Mucosa of gallbladder (tissue), 1 donor: ENCODE data around the gene DCTN3. TPM values are rescaled to one million over a fixed set of nuclear protein-coding genes. Genes with fewer than 3 reads are reported as not detected.

Experiments
- DNase-seq: peaks from one replicate; pipeline ENCODE4 v3.0.0-alpha.2; 2020; ENCODE audit warnings: low spot score
- total RNA-seq: library from RNA; stranded (reverse); gene quantifications from one replicate; pipeline ENCODE4 v1.2.1, GENCODE V29; 2021
- donor health status: DM: no; HTN: no; CAD: no.

The DCTN3 gene
- total RNA-seq, 1 donor from 2014 or later = 81.9 TPM

DNA sequence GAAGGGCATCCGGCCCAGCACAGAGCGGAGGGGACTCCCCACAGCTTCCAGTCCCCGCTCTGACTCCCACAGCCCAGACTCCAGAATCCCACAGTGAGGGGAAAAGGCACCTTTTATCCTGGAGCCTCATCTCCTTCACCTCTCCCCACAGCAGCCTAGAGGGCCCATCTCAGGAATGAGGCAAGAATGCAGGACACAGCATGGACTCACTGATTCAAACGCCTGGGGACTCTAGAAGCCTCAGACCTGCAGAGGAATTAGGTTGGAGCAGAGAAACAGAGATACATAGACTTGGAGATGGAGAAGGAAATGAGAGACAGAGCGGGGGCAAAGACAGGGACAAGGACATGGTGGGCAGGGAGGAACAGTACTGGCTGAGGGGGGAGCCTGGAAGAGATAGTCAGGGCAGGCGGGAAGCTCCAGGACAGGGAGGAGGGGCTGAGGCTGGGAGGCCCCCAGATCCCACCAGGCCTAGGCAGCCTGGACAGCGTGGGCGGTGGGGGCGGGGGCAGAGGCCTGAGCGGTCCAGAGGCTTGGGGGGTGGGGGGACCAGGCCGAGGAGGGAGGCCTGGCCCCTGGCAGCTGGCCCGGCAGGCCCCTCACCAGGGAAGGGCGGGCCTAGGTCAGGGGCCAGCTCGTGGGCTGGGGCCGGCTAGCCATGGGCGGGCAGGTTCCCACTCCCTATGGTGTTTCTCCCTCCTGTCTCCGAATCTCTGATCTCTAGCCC is 46.5 kb downstream of the DCTN3 start:
- DNase-seq = no peak

DNA sequence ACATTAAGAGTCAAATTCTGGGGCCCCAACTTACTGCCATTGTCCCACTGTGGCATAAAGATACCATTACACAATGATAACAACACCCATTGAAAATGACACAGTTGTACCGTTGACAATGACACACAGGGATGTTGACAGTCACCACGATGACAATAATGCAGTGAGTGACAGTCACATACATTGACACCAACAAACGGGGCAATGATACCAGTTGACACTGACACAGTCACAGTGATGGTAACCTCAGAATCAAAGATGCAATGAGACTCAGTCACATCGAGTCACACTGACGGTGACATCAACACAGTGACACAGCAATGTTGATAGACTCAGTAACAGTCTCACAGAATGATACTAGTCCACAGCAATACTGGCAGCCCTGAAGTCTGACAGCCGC is 47.7 kb downstream of the DCTN3 start:
- no peak for DNase-seq

DNA sequence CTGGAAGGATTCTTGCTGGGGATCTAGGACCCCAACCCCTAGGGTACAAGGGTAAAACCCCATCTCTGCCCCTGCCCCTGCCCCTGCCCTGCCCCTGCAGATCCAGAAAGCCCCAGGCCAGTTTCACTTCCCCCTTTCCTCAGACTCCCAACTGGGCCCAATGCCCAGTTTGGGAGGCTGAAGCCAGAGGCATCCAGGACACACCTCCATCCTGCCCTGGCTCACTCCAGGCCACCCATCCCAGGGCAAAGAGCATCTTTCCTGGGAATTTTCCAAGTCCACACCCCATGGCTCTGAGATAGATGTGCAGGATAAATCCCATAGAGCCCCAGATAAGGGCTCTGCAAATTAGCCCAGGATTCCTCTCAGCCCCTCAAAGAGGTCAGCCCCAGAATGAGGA is 48.2 kb downstream of the DCTN3 start:
- DNase-seq = peak; percentile 63

DNA sequence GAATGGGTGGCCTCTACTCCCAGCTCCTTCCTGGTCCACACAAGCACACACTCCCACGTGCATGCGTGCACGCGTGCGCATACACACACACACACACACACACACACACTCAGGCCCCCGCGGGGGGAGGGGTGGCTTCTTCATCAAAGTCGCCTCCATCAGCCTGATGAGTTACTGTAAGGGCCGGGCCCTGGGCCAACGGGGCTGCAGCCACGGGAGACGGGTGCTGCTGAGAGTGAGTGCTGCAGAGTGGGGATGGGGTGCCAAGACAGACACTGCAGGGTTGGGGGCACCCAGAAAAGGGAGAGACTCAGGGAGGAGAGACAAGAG is 48.8 kb downstream of the DCTN3 start:
- no peak for DNase-seq

DNA sequence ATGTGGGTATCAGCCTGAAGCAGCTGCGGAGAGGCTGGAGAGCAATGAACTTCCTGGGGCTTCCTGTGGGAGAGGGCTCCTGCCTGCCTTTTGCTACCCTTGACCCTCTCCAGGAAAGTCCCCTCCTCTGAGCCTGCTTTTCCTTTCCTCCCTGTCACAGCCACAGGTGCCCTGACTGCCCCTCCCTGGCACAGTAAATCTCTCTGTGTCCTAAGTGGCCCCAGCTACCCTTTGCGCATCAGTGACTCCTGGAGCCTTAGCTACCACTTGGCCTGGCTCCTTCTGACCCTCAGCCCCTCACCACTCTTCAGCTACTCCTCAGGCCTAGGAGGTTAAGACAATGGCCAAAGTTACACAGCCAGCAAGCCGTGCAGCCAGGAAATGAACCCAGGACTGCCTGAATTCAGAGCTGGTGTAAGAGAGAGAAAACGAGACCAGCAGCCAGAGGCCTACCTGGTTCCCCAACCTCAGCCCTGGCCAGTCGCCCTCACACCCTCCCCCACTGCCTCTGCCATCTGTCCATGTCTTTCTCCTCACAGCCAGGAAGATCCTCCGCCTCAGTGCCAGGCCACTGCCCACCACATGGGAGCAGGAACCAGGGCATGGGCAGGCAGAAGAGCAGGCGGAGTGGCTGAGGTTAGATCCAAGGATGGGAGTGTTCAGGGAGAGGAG is 49.4 kb downstream of the DCTN3 start:
- DNase-seq = no peak

DNA sequence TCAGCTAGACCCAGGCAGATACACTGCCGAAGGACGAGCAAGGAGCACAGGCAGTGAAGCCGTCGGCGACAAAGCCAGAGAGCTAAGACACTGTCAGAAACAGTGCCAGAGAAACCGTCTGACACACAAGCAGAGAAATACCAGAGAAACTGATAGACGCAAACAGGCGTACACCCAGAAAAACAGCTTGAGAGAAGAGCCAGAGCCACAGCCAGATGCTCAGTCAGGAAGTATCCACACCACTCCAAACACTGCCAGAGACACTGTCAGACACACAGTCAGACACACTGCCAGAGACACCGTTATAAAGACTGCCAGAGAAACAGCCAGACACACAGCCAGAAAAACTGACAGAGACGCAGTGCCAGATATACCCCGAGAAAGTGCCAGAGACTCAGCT is 49.9 kb downstream of the DCTN3 start:
- no peak for DNase-seq

DNA sequence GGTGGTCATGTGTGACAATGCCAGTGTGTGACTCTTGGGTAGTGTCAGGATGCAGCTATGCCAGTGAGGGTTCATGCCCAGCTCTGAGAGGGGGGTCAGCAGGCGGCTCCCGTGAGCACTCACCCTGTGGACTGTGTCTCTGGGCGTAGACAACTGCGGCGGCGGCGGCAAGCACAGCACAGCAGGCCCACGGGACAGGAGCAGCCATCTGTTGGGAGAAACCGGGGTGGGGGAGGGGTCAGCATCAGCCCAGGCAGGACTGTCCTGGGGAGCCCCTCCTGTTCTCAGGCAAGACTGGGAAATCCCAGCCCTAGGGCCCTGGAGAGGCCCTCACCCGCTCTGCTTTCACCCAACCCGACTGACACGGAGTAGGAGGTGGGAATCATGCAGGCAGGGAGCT is 51.5 kb downstream of the DCTN3 start:
- no peak for DNase-seq

DNA sequence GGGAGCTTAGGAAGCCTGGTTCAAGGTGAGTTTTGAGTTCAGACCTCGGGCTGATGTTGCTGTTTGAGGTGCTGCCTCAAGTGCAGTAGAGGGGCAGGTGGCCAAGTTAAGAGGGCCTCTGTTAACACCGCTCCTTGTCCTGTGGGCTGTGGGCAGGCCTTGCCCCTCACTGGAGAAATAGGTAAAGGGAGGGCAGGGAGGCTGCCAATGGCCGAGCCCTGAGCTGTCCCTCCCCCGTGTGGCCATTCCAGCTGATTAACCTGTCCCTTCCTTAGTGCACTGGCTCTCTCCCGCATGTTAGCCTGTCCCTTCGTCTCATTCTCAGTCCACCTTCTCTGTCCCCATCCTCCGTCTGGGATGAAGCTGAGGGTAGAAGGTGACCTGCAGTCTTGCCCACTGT is 52.2 kb downstream of the DCTN3 start:
- DNase-seq = no peak

DNA sequence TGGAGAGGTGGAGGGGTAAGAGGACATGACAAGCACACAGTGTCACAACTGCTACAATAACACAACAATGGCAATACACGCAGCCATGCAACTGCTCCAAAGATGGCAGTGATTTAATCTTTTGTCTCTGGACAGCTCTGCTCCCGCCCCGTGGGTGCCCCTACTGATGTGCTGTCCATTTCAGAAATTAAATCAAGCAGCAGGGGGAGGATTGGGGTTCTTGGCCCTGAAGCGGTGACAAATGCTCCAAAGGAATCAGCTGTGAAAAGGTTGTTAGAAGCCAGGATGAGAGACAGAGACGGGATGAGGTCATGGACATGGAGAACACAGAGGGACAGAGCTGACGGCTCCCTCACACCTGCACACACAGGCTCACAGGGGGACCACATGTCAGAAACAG is 53.3 kb downstream of the DCTN3 start:
- no peak for DNase-seq

DNA sequence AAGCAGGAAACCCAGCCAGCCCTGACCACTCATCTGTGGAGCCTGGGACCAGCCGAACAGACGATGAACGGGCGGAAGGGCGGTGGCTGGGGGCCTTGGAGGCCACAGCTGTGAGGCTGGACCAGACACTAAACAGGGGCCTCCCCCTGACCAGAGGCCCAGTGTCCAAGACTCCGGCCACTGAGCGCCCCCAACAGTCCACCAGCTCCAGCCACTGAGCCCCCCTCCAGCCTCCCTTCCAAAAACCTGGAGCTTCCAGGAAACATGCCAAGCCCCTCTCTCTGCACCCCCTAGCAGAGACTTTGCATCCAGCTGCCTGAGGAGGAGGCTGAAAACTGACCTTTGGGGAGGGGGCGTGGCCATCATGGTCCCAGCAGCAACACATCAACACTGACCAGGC is 54.0 kb downstream of the DCTN3 start:
- DNase-seq = no peak

DNA sequence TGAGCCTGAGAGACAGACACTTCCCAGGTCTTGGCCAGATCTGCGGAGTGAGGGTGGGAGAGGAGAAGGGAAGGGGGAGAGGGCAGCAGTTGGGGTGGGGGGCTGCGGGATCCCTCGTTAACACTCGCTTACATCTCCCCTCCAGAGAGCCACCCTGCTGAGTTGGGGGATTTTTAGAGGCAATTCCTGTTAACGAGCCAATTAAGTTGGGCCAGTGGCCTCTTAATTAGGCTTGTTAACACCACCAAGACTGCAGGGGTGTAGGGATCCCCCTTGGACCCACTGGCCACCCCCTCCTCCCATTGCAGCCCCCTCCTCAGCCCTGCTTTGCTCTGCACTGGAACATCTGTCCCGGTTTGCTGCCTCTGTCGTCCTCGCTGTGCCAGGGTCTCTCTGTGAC is 54.4 kb downstream of the DCTN3 start:
- DNase-seq = no peak

DNA sequence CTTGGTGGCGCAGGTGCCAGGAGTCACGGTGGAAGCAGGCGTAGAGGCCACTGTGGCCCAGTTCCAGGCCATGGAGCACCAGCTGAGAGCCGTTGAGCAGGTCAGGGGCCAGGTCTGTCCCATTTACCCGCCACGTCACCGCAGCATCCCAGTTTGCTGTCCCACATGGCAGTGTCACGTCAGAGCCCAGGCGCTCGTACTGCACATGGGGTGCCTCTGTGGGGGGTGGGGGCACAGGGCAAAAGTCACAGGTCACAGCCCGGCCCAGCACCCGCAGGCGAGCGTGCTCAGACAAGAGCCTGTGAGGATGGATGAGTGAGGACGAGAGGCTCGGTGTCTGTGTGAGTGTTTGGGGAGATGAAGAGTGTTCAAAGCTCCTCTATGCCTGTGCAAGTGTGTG is 55.7 kb downstream of the DCTN3 start:
- DNase-seq = no peak

Other genes starting within 250 kb of the DCTN3 start
- gene MYORG, start 243.6 kb downstream of the DCTN3 start, total RNA-seq = 94.5 TPM
- 24.0 TPM for gene FAM219A, start 161.9 kb downstream of the DCTN3 start, total RNA-seq
- 0.52 TPM for gene DNAI1, start 161.7 kb downstream of the DCTN3 start, total RNA-seq
- 1.7 TPM for gene ENHO, start 97.5 kb downstream of the DCTN3 start, total RNA-seq
- 23.0 TPM for gene CNTFR, start 30.8 kb downstream of the DCTN3 start, total RNA-seq
- gene RPP25L, start 8.4 kb downstream of the DCTN3 start, total RNA-seq = 28.7 TPM
- gene ARID3C, start 8.6 kb upstream of the DCTN3 start, total RNA-seq = not detected
- 77.1 TPM for gene SIGMAR1, start 17.3 kb upstream of the DCTN3 start, total RNA-seq
- gene GALT, start 26.2 kb upstream of the DCTN3 start, total RNA-seq = 63.6 TPM
- 37.0 TPM for gene IL11RA, start 31.7 kb upstream of the DCTN3 start, total RNA-seq
- gene CCL27, start 42.2 kb upstream of the DCTN3 start, total RNA-seq = not detected
- 4.1 TPM for gene CCL19, start 70.8 kb upstream of the DCTN3 start, total RNA-seq
- gene CCL21, start 89.6 kb upstream of the DCTN3 start, total RNA-seq = 30.2 TPM